Stimulated activated CD4-positive, alpha-beta T cell treated with anti-CD3 and anti-CD28 coated beads, Interleukin-4, amount 100 ng/mL, for 4 hours (primary cell): Measurements from ENCODE around the gene PCDHA10.

Source experiments
- DNase-seq, 2 experiments: peaks; one replicate each; pipeline ENCODE4 v3.0.0-alpha.2; 2020

The PCDHA10 gene

DNA sequence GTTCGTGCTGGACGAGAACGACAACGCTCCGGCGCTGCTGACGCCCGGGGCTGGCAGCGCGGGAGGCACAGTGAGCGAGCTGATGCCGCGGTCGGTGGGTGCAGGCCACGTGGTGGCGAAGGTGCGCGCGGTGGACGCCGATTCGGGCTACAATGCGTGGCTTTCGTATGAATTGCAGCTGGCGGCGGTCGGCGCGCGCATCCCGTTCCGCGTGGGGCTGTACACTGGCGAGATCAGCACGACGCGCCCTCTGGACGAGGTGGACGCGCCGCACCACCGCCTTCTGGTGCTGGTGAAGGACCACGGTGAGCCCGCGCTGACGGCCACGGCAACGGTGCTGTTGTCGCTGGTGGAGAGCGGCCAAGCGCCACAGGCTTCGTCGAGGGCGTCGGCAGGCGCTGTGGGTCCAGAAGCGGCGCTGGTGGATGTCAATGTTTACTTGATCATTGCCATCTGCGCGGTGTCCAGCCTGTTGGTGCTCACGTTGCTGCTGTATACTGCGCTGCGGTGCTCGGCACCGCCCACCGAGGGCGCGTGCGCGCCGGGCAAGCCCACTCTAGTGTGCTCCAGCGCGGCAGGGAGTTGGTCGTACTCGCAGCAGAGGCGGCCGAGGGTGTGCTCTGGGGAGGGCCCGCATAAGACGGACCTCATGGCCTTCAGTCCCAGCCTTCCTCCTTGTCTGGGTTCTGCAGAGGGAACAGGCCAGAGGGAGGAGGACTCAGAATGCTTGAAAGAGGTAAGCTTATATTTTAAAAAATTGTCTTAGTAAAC, 28.4 kb downstream of the PCDHA10 start:
- DNase-seq: no peak

DNA sequence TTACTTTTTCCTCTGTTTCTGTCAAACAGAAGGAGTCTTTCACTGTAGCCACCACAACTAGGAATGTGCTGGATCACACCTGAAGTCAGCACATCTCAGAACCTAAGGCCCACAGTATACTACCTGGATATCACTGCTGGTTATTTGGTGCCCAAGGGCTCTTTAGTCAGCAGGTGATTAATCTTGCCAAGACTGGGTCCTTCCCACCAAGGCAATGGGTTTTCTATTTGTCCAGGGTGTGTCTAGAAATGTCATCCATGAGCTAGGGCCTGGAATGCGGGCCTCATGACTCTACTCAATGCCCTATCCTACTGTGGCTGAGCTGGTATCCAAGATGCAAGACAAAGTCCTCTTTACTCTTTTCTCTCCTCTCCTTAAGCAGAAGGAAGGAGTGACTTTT, 60.6 kb downstream of the PCDHA10 start:
- DNase-seq: no peak
